Activated CD4-positive, alpha-beta T cell treated with anti-CD3 and anti-CD28 coated beads, Interleukin-2, amount 10 ng/mL, durations not matched to agents 7 days and 5 days (primary cell): ENCODE results near the gene CLDN19. TPM values are rescaled to one million over a fixed set of nuclear protein-coding genes. Genes with fewer than 3 reads are reported as not detected.
A peak's percentile ranks its signal among the peaks of the same experiment; 100 is the strongest.

Experiments
- CTCF ChIA-PET: fragments of 350-600 bp; sonication (Branson Sonifier 250); formaldehyde crosslinking; loops from one replicate; lab custom pipeline; 2021; ENCODE audit warnings: antibody characterized with exemption; lab: Charles Lee
- POLR2A ChIA-PET: fragments of 350-600 bp; sonication (Branson Sonifier 250); formaldehyde crosslinking; loops from one replicate; lab custom pipeline; 2021; ENCODE audit warnings: antibody characterized with exemption; lab: Charles Lee
- DNase-seq: peaks from one replicate; pipeline ENCODE4 v3.0.0-alpha.2; 2020
- H3K27ac Mint-ChIP-seq: one replicate; pipeline ENCODE4 v1.8.0; 2021; ENCODE audit warnings: mild to moderate bottlenecking, moderate library complexity, mixed read lengths
- H3K27me3 Mint-ChIP-seq: one replicate; pipeline ENCODE4 v1.8.0; 2021; ENCODE audit warnings: mixed read lengths
- H3K36me3 Mint-ChIP-seq: one replicate; pipeline ENCODE4 v1.8.0; 2021; ENCODE audit warnings: low read depth, mixed read lengths
- H3K4me1 Mint-ChIP-seq: one replicate; pipeline ENCODE4 v1.8.0; 2021; ENCODE audit warnings: mixed read lengths
- H3K4me3 Mint-ChIP-seq: one replicate; pipeline ENCODE4 v1.8.0; 2021; ENCODE audit warnings: mild to moderate bottlenecking, moderate library complexity, mixed read lengths
- H3K9me3 Mint-ChIP-seq: one replicate; pipeline ENCODE4 v1.8.0; 2021; ENCODE audit warnings: mixed read lengths
- total RNA-seq, 2 experiments: library from RNA; stranded (reverse); gene quantifications; one replicate each; pipeline ENCODE4 v1.2.3, GENCODE V29; 2021

The CLDN19 gene
- total RNA-seq: not detected

- Mint-ChIP-seq H3K27me3 (no peaks in the 10 kb centered on the region), H3K27ac (no peak within 1 kb of the TSS), H3K4me1 (peaks cover 13% of the 10 kb centered on the region), H3K36me3 (no peaks in the 10 kb centered on the region), H3K9me3 (no peaks in the 10 kb centered on the region), H3K4me3 (no peak within 1 kb of the TSS)
- DNase-seq: no peak
- CTCF ChIA-PET: interaction anchor here (0.6 kb wide), 1 partner anchor 527 kb away, joined by 3 read pairs; no protein-coding TSS in a partner anchor
- POLR2A ChIA-PET: no interaction called here
Measured at GRCh38 chr1:42739753-42740700, at the start of gene CLDN19. Gene CLDN19, minus strand, starts transcription at chr1:42740236. Its CDS starts 173 bp downstream, at chr1:42740063.

GRCh38 chr1:42788021-42788420 lies 48.0 kb upstream of the CLDN19 start:
- Mint-ChIP-seq H3K27ac (peak overlapping the region; percentile 47), H3K9me3 (no peaks in the 10 kb centered on the region), H3K4me1 (peaks cover 21% of the 10 kb centered on the region), H3K36me3 (peaks cover 3% of the 10 kb centered on the region), H3K4me3 (no peak overlapping the region), H3K27me3 (no peaks in the 10 kb centered on the region)
- no peak for DNase-seq
- POLR2A ChIA-PET: no interaction called here
- CTCF ChIA-PET: interaction anchor here (0.7 to 0.9 kb wide), 2 partner anchors 10 to 11 kb away, joined by 3 read pairs; no protein-coding TSS in a partner anchor

- CTCF ChIA-PET: interaction anchor here (1.3 kb wide), 1 partner anchor 19 kb away, joined by 5 read pairs; the partner anchor contains the start of genes C1orf50 and P3H1
- DNase-seq: no peak
- peaks cover 21% of the 10 kb centered on the region for H3K4me1 Mint-ChIP-seq
- no peak overlapping the region for H3K27ac Mint-ChIP-seq
- peaks cover 6% of the 10 kb centered on the region for H3K36me3 Mint-ChIP-seq
- H3K9me3 Mint-ChIP-seq: no peaks in the 10 kb centered on the region
- H3K4me3 Mint-ChIP-seq: peak overlapping the region; percentile 62
- no peaks in the 10 kb centered on the region for H3K27me3 Mint-ChIP-seq
- POLR2A ChIA-PET: no interaction called here
Measured at GRCh38 chr1:42786097-42786496, 46.1 kb upstream of the CLDN19 start.

GRCh38 chr1:42784946-42785693 lies 45.1 kb upstream of the CLDN19 start, which contains the start of gene TMEM269:
Gene TMEM269, plus strand, starts transcription at chr1:42784991. Its CDS starts 4,903 bp downstream, at chr1:42789894.
- CTCF ChIA-PET: interaction anchor here (1.3 to 1.8 kb wide), 2 partner anchors 18 to 47 kb away, joined by 3 to 7 read pairs; partner anchors contain the start of genes C1orf50 and P3H1
- H3K4me1 Mint-ChIP-seq: peaks cover 26% of the 10 kb centered on the region

GRCh38 chr1:42784547-42784945 lies 44.5 kb upstream of the CLDN19 start:
- Mint-ChIP-seq H3K27ac (peak overlapping the region; percentile 3), H3K36me3 (peaks cover 15% of the 10 kb centered on the region), H3K4me3 (no peak overlapping the region), H3K27me3 (no peaks in the 10 kb centered on the region), H3K4me1 (peaks cover 28% of the 10 kb centered on the region), H3K9me3 (no peaks in the 10 kb centered on the region)
- POLR2A ChIA-PET: interaction anchor here (1.0 kb wide), 1 partner anchor 18 kb away, joined by 3 read pairs; the partner anchor contains the start of genes C1orf50 and P3H1
- CTCF ChIA-PET: interaction anchor here (1.3 to 1.8 kb wide), 2 partner anchors 18 to 48 kb away, joined by 3 to 7 read pairs; partner anchors contain the start of genes C1orf50 and P3H1
- DNase-seq: no peak

More at GRCh38 chr1:42784946-42785693, 45.1 kb upstream of the CLDN19 start, which contains the start of gene TMEM269:
- no peaks in the 10 kb centered on the region for H3K27me3 Mint-ChIP-seq
- H3K4me3 Mint-ChIP-seq: peak within 1 kb of the TSS; percentile 62
- POLR2A ChIA-PET: interaction anchor here (1.0 kb wide), 1 partner anchor 18 kb away, joined by 3 read pairs; the partner anchor contains the start of genes C1orf50 and P3H1
- H3K36me3 Mint-ChIP-seq: peaks cover 13% of the 10 kb centered on the region
- DNase-seq: peak; percentile 62
- H3K27ac Mint-ChIP-seq: peak within 1 kb of the TSS; percentile 46
- no peaks in the 10 kb centered on the region for H3K9me3 Mint-ChIP-seq

- Mint-ChIP-seq H3K27ac (no peak overlapping the region), H3K4me3 (no peak overlapping the region), H3K36me3 (peaks cover 22% of the 10 kb centered on the region), H3K9me3 (no peaks in the 10 kb centered on the region), H3K27me3 (no peaks in the 10 kb centered on the region), H3K4me1 (peaks cover 38% of the 10 kb centered on the region)
- ChIA-PET POLR2A (no interaction called here), CTCF (interaction anchor here (0.9 to 1.8 kb wide), 4 partner anchors 16 to 24 kb away, joined by 3 to 7 read pairs (median 3); partner anchors contain the start of genes C1orf50 and P3H1)
- no peak for DNase-seq
Measured at GRCh38 chr1:42783092-42783491, 43.1 kb upstream of the CLDN19 start.

- ChIA-PET CTCF (interaction anchor here (0.7 to 3.6 kb wide), 3 partner anchors 11 to 293 kb away, joined by 4 to 21 read pairs (median 4); partner anchors contain the start of genes C1orf50 and P3H1), POLR2A (interaction anchor here (0.7 kb wide), 2 partner anchors 16 to 27 kb away, joined by 7 read pairs; no protein-coding TSS in a partner anchor)
- Mint-ChIP-seq H3K27ac (no peak overlapping the region), H3K27me3 (no peaks in the 10 kb centered on the region), H3K4me1 (peaks cover 29% of the 10 kb centered on the region), H3K36me3 (peaks cover 42% of the 10 kb centered on the region), H3K9me3 (no peaks in the 10 kb centered on the region), H3K4me3 (no peak overlapping the region)
- DNase-seq: no peak
Measured at GRCh38 chr1:42780176-42780575, 40.1 kb upstream of the CLDN19 start.

- H3K36me3 Mint-ChIP-seq: peaks cover 47% of the 10 kb centered on the region
- no peak overlapping the region for H3K27ac Mint-ChIP-seq
- peaks cover 29% of the 10 kb centered on the region for H3K4me1 Mint-ChIP-seq
- no peak for DNase-seq
- ChIA-PET POLR2A (interaction anchor here (0.7 kb wide), 2 partner anchors 16 to 27 kb away, joined by 7 read pairs; no protein-coding TSS in a partner anchor), CTCF (interaction anchor here (0.7 to 3.6 kb wide), 3 partner anchors 11 to 294 kb away, joined by 4 to 21 read pairs (median 4); partner anchors contain the start of genes C1orf50 and P3H1)
- no peaks in the 10 kb centered on the region for H3K27me3 Mint-ChIP-seq
- no peak overlapping the region for H3K4me3 Mint-ChIP-seq
- no peaks in the 10 kb centered on the region for H3K9me3 Mint-ChIP-seq
Measured at GRCh38 chr1:42779725-42780124, 39.7 kb upstream of the CLDN19 start.

- Mint-ChIP-seq H3K36me3 (peaks cover 55% of the 10 kb centered on the region), H3K4me3 (no peak overlapping the region)
Measured at GRCh38 chr1:42777852-42778251, 37.8 kb upstream of the CLDN19 start.

GRCh38 chr1:42776502-42776901 lies 36.5 kb upstream of the CLDN19 start:
- no peak overlapping the region for H3K4me3 Mint-ChIP-seq
- H3K4me1 Mint-ChIP-seq: peaks cover 27% of the 10 kb centered on the region
- no peak overlapping the region for H3K27ac Mint-ChIP-seq
- peaks cover 56% of the 10 kb centered on the region for H3K36me3 Mint-ChIP-seq
- no peak for DNase-seq
- H3K9me3 Mint-ChIP-seq: no peaks in the 10 kb centered on the region
- H3K27me3 Mint-ChIP-seq: no peaks in the 10 kb centered on the region
- POLR2A ChIA-PET: interaction anchor here (0.5 to 1.5 kb wide), 2 partner anchors 9 to 316 kb away, joined by 4 read pairs; partner anchors contain the start of genes C1orf50 and P3H1
- CTCF ChIA-PET: interaction anchor here (0.9 to 2.4 kb wide), 2 partner anchors 52 to 137 kb away, joined by 3 to 8 read pairs; no protein-coding TSS in a partner anchor

More at GRCh38 chr1:42777852-42778251, 37.8 kb upstream of the CLDN19 start:
- Mint-ChIP-seq H3K27ac (no peak overlapping the region), H3K9me3 (no peaks in the 10 kb centered on the region), H3K27me3 (no peaks in the 10 kb centered on the region), H3K4me1 (peaks cover 23% of the 10 kb centered on the region)
- ChIA-PET CTCF (interaction anchor here (0.6 to 3.6 kb wide), 11 partner anchors 9 to 645 kb away, joined by 3 to 21 read pairs (median 3); partner anchors contain the start of genes C1orf50 and P3H1), POLR2A (interaction anchor here (1.5 kb wide), 1 partner anchor 11 kb away, joined by 4 read pairs; the partner anchor contains the start of genes C1orf50 and P3H1)
- peak; percentile 40 for DNase-seq

GRCh38 chr1:42774928-42775526 lies 35.0 kb upstream of the CLDN19 start:
- Mint-ChIP-seq H3K27ac (no peak overlapping the region), H3K36me3 (peaks cover 55% of the 10 kb centered on the region), H3K9me3 (no peaks in the 10 kb centered on the region), H3K27me3 (no peaks in the 10 kb centered on the region), H3K4me3 (no peak overlapping the region), H3K4me1 (peaks cover 28% of the 10 kb centered on the region)
- POLR2A ChIA-PET: no interaction called here
- DNase-seq: no peak
- CTCF ChIA-PET: interaction anchor here (1.0 to 1.3 kb wide), 2 partner anchors 11 to 147 kb away, joined by 3 read pairs; no protein-coding TSS in a partner anchor
